ENCODE data around the gene PGK1.
"Not testable (repeated sequence)": the region's sequence is repeated elsewhere in the genome, so short reads cannot be mapped to it uniquely, and the experiment has no call there.

GRCh38 chrX:78064698-78065601 is 39.1 kb upstream of the PGK1 start:
- TF ChIP-seq JUNB (IDR thresholded peaks at IDR 0.05; ENCODE audit: unreplicated experiment); CTCF (conservative IDR thresholded peaks at IDR 0.05; ENCODE audit: low read depth in 2 of 2); POLR2AphosphoS5 (IDR thresholded peaks at IDR 0.05; ENCODE audit: low read depth); NANOG (IDR thresholded peaks at IDR 0.05; ENCODE audit: borderline replicate concordance); ZNF462 (CRISPR knock-in tag; IDR thresholded peaks at IDR 0.05); REST (IDR thresholded peaks at IDR 0.05; ENCODE audit: unreplicated experiment); STAT1 (IDR thresholded peaks at IDR 0.05; ENCODE audit: unreplicated experiment); ETS1 (IDR thresholded peaks at IDR 0.05); EZH2 (IDR thresholded peaks at IDR 0.05; ENCODE audit: low read depth, unreplicated experiment); EZH2phosphoT487 (IDR thresholded peaks at IDR 0.05; ENCODE audit: unreplicated experiment); CREB1 (CRISPR knock-in tag; IDR thresholded peaks at IDR 0.05; ENCODE audit: low read depth); ZNF114 (CRISPR knock-in tag; IDR thresholded peaks at IDR 0.05): not testable (repeated sequence)
